ENCODE measurements around the gene BSPH1. TPM values are rescaled to one million over a fixed set of nuclear protein-coding genes. Genes with fewer than 3 reads are reported as not detected.

The BSPH1 gene
- total and polyA plus RNA-seq, 3 experiments from 2014 or later, result not detected

DNA sequence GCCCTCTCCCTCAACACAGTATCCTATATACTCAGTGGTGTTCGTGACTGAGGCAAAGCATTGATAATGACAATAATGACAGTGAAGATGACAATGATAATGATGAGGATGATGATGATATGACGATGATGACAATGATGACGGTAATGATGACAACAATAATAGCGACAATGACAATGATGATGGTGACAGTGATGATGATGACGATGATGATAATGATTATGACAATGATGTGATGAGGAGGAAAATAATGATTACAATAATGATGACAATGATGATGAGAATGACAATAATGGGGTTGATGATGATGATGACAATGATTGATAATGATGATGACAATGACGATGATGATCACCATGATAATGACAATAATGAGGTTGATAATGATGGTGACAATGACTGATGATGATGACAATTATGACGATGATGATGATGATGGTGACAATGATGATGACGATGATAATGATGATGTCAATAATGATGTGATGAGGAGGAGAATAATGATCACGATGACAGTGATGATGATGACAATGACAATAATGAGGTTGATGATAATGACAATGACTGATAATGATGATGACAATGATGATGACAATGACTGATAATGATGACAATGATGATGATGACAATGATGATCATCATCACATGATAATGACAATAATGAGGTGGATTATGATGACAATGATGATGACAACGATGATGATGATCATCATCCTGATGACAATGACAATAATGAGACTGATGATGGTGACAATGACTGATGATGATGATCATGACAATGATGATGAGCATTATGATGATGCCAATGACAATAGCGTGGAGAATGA is 19.2 kb upstream of the BSPH1 start:
- no peaks in the 10 kb centered on the region for H3K27me3 ChIP-seq (ENCODE audit: insufficient read depth, low read length, poor library complexity, severe bottlenecking)
- no peaks in the 10 kb centered on the region for H3K9me3 ChIP-seq (ENCODE audit: low read length)
- no peak for DNase-seq
- Mint-ChIP-seq H3K27ac (no peak overlapping the region), H3K4me3 (no peak overlapping the region), H3K27me3 (peaks cover 9 to 39% of the 10 kb centered on the region in 2 donors), H3K9me3 (peaks cover 0 to 7% (median 3%) of the 10 kb centered on the region in 5 donors), H3K4me1 (no peaks in the 10 kb centered on the region), H3K36me3 (no peaks in the 10 kb centered on the region)
- no peaks in the 10 kb centered on the region for H3K4me1 ChIP-seq (ENCODE audit: insufficient read depth, low read length)
- ChIA-PET CTCF (no interaction called here), POLR2A (no interaction called here)
- H3K4me3 ChIP-seq (ENCODE audit: low read length), result no peak overlapping the region
- no peak overlapping the region for H3K27ac ChIP-seq (ENCODE audit: low read depth, low read length)
- no peaks in the 10 kb centered on the region for H3K36me3 ChIP-seq (ENCODE audit: insufficient read depth, low read length)

GRCh38 chr19:48006762-48007161 is 14.8 kb upstream of the BSPH1 start:
- ChIA-PET CTCF (no interaction called here), POLR2A (no interaction called here)
- no peaks in the 10 kb centered on the region for H3K4me1 Mint-ChIP-seq
- no peak for DNase-seq
- Histone ChIP-seq H3K4me1 (ENCODE audit: insufficient read depth, low read length) (no peaks in the 10 kb centered on the region), H3K9me3 (ENCODE audit: low read length) (no peaks in the 10 kb centered on the region), H3K27me3 (ENCODE audit: insufficient read depth, low read length, poor library complexity, severe bottlenecking) (no peaks in the 10 kb centered on the region), H3K4me3 (ENCODE audit: low read length) (no peak overlapping the region), H3K36me3 (ENCODE audit: insufficient read depth, low read length) (no peaks in the 10 kb centered on the region), H3K27ac (ENCODE audit: low read depth, low read length) (no peak overlapping the region)
- H3K27me3 Mint-ChIP-seq, result peaks cover 14 to 58% of the 10 kb centered on the region in 2 donors
- no peak overlapping the region for H3K27ac Mint-ChIP-seq
- H3K4me3 Mint-ChIP-seq, result no peak overlapping the region
- peaks cover 0 to 7% (median 5%) of the 10 kb centered on the region in 5 donors for H3K9me3 Mint-ChIP-seq
- no peaks in the 10 kb centered on the region for H3K36me3 Mint-ChIP-seq

DNA sequence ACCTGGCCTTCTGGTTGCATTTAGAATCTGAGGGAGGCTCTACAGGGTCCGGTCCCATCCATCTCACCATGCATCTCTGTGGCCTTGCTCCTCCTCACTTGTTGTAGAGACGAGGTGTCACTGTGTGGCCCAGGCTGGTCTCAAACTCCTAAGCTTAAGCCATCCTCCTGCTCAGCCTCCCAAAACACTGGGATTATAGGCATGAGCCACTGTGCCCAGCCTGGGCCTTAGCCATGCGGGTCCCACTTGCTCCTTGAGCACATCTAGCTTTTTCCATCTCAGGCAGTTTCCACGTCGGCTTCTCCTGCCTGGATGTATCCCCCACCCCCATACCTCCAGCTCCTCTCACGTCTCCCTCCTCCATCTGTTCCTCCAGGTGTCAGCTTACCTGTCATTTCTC is 12.3 kb upstream of the BSPH1 start:
- CTCF ChIA-PET, result no interaction called here
- no peaks in the 10 kb centered on the region for H3K9me3 ChIP-seq (ENCODE audit: low read length)
- H3K36me3 Mint-ChIP-seq, result no peaks in the 10 kb centered on the region
- POLR2A ChIA-PET, result no interaction called here
- DNase-seq, result no peak
- H3K36me3 ChIP-seq (ENCODE audit: insufficient read depth, low read length), result no peaks in the 10 kb centered on the region
- no peak overlapping the region for H3K4me3 ChIP-seq (ENCODE audit: low read length)
- no peaks in the 10 kb centered on the region for H3K4me1 ChIP-seq (ENCODE audit: insufficient read depth, low read length)
- H3K27me3 Mint-ChIP-seq, result peaks cover 19 to 51% of the 10 kb centered on the region in 2 donors
- H3K4me1 Mint-ChIP-seq, result no peaks in the 10 kb centered on the region
- H3K27me3 ChIP-seq (ENCODE audit: insufficient read depth, low read length, poor library complexity, severe bottlenecking), result no peaks in the 10 kb centered on the region
- H3K27ac Mint-ChIP-seq, result no peak overlapping the region
- H3K27ac ChIP-seq (ENCODE audit: low read depth, low read length), result no peak overlapping the region
- peaks cover 0 to 7% (median 4%) of the 10 kb centered on the region in 5 donors for H3K9me3 Mint-ChIP-seq
- no peak overlapping the region for H3K4me3 Mint-ChIP-seq

DNA sequence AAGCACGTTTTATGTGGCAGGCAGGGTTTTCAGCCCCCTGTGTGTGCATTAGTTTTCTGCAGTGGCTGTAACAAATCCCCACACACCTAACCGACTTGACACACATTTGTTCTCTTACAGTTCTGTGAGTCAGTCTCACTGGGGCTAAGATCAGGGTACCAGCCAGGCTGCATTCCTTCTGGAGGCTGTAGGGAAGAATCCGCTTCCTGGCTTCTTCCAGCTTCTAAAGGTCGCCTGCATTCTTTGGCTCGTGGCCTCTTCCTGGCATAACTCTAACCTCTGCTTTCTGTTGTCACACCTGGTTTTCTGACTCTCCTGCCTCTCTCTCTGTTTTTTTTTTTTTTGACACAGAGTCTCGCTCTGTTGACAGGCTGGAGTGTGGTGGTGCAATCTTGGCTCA is 8.9 kb upstream of the BSPH1 start:
- Histone ChIP-seq H3K4me3 (ENCODE audit: low read length) (no peak overlapping the region), H3K27ac (ENCODE audit: low read depth, low read length) (no peak overlapping the region), H3K36me3 (ENCODE audit: insufficient read depth, low read length) (no peaks in the 10 kb centered on the region), H3K4me1 (ENCODE audit: insufficient read depth, low read length) (no peaks in the 10 kb centered on the region), H3K27me3 (ENCODE audit: insufficient read depth, low read length, poor library complexity, severe bottlenecking) (no peaks in the 10 kb centered on the region), H3K9me3 (ENCODE audit: low read length) (no peaks in the 10 kb centered on the region)
- H3K4me3 Mint-ChIP-seq, result no peak overlapping the region
- peaks cover 15 to 39% of the 10 kb centered on the region in 2 donors for H3K27me3 Mint-ChIP-seq
- ChIA-PET CTCF (no interaction called here), POLR2A (no interaction called here)
- DNase-seq, result no peak
- H3K9me3 Mint-ChIP-seq, result peaks cover 0 to 5% (median 0%) of the 10 kb centered on the region in 5 donors
- no peak overlapping the region for H3K27ac Mint-ChIP-seq
- H3K4me1 Mint-ChIP-seq, result no peaks in the 10 kb centered on the region
- H3K36me3 Mint-ChIP-seq, result no peaks in the 10 kb centered on the region

DNA sequence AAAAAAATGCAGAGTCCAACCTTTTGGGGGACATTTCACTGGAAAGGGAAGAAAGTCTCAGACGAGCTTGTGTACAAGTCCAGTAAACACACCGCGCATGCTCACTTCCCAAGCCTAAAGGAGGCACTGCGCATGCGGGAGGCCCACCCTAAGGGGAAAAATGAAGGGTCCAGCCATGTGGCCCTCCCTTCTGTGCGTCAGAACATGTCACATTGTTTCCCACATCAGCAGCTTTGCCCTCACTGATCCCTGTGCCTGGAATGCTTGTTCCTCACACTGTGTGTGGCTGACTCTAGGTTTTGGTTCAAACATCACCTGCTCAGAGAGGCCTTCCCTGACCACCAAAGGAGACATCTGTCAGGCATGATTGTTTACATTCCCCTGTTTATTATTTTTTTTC is 6.8 kb upstream of the BSPH1 start:
- ChIA-PET CTCF (no interaction called here), POLR2A (no interaction called here)
- no peaks in the 10 kb centered on the region for H3K36me3 Mint-ChIP-seq
- no peaks in the 10 kb centered on the region for H3K4me1 Mint-ChIP-seq
- DNase-seq, result no peak
- peaks cover 12 to 37% of the 10 kb centered on the region in 2 donors for H3K27me3 Mint-ChIP-seq
- Histone ChIP-seq H3K4me1 (ENCODE audit: insufficient read depth, low read length) (no peaks in the 10 kb centered on the region), H3K27me3 (ENCODE audit: insufficient read depth, low read length, poor library complexity, severe bottlenecking) (no peaks in the 10 kb centered on the region), H3K36me3 (ENCODE audit: insufficient read depth, low read length) (no peaks in the 10 kb centered on the region), H3K9me3 (ENCODE audit: low read length) (no peaks in the 10 kb centered on the region), H3K27ac (ENCODE audit: low read depth, low read length) (no peak overlapping the region), H3K4me3 (ENCODE audit: low read length) (no peak overlapping the region)
- no peak overlapping the region for H3K4me3 Mint-ChIP-seq
- peaks cover 0 to 1% (median 0%) of the 10 kb centered on the region in 5 donors for H3K9me3 Mint-ChIP-seq
- no peak overlapping the region for H3K27ac Mint-ChIP-seq

DNA sequence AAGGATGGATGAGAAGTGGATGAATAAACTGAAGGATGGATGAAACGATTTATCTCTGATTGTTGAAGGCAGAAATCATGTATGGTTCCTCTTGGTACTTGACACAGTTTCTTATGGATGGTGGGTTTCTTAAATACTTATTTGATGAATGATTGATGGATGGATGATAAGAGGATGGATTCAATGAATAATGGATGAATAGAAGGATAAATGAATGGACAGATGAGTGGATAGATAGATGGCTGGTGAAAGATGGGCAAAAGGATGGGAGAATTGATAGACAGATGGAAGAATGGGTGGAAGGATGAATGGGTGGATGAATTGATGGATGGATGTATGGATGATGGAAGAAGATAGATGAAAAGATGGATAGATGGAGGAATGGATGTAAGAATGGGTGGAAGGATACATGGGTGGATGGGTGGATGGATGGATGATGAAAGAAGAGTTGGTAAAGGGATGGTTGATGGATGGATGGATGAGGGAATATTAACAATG is 4.3 kb upstream of the BSPH1 start:
- CTCF ChIA-PET, result no interaction called here
- Mint-ChIP-seq H3K27me3 (peaks cover 12 to 22% of the 10 kb centered on the region in 2 donors), H3K4me1 (no peaks in the 10 kb centered on the region), H3K9me3 (no peaks in the 10 kb centered on the region), H3K36me3 (no peaks in the 10 kb centered on the region), H3K4me3 (no peak overlapping the region), H3K27ac (no peak overlapping the region)
- no peak overlapping the region for H3K27ac ChIP-seq (ENCODE audit: low read depth, low read length)
- no peaks in the 10 kb centered on the region for H3K4me1 ChIP-seq (ENCODE audit: insufficient read depth, low read length)
- no peaks in the 10 kb centered on the region for H3K27me3 ChIP-seq (ENCODE audit: insufficient read depth, low read length, poor library complexity, severe bottlenecking)
- H3K36me3 ChIP-seq (ENCODE audit: insufficient read depth, low read length), result no peaks in the 10 kb centered on the region
- H3K9me3 ChIP-seq (ENCODE audit: low read length), result no peaks in the 10 kb centered on the region
- POLR2A ChIA-PET, result no interaction called here
- no peak for DNase-seq
- no peak overlapping the region for H3K4me3 ChIP-seq (ENCODE audit: low read length)

GRCh38 chr19:47994209-47994802 is 2.3 kb upstream of the BSPH1 start, which contains the start of gene ELSPBP1:
Gene ELSPBP1, plus strand, starts transcription at chr19:47994632. Its CDS starts 14,036 bp downstream, at chr19:48008668.
- H3K4me1 Mint-ChIP-seq, result no peaks in the 10 kb centered on the region
- H3K4me3 ChIP-seq (ENCODE audit: low read length), result no peak within 1 kb of the TSS
- ChIA-PET CTCF (no interaction called here), POLR2A (no interaction called here)
- no peak within 1 kb of the TSS for H3K27ac ChIP-seq (ENCODE audit: low read depth, low read length)
- H3K27me3 ChIP-seq (ENCODE audit: insufficient read depth, low read length, poor library complexity, severe bottlenecking), result no peaks in the 10 kb centered on the region
- no peak within 1 kb of the TSS for H3K4me3 Mint-ChIP-seq
- no peaks in the 10 kb centered on the region for H3K36me3 Mint-ChIP-seq
- H3K4me1 ChIP-seq (ENCODE audit: insufficient read depth, low read length), result no peaks in the 10 kb centered on the region
- no peaks in the 10 kb centered on the region for H3K36me3 ChIP-seq (ENCODE audit: insufficient read depth, low read length)
- H3K27ac Mint-ChIP-seq, result peak within 1 kb of the TSS in 1 of 8 donors; percentile 68
- H3K9me3 Mint-ChIP-seq, result no peaks in the 10 kb centered on the region
- no peaks in the 10 kb centered on the region for H3K9me3 ChIP-seq (ENCODE audit: low read length)
- H3K27me3 Mint-ChIP-seq, result peaks cover 8 to 33% of the 10 kb centered on the region in 2 donors
- no peak for DNase-seq

DNA sequence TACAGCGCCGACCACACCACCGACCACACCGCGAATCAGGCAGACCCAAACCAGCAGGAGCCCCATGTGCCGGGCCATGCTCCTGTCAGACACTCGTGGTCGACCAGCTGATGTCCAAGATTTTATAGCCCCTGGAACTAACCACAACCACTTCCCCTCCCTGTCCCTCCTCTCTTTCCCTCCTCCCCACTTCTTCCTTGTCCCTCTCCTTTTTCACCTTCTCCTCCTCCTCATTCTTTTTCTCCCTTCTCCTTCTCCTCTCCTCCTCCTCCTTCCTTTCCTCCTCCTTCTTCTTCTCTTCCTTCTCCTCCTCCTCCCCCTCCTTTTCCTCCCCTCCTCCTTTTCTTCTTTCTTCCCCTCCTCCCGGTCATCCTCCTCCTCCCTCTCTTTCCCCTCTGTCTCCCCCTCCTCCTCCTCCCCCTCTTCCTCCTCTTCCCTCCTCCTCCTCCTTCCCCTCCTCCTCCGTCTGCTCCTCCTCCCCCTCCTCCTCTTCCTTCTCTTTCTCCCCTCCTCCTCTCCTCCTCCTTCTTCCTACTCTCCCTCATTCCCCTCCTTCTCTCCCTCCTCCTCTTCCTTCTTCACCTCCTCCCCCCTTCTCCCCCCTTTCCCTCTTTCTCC is 670 bp downstream of the BSPH1 start:
- no peaks in the 10 kb centered on the region for H3K9me3 Mint-ChIP-seq
- H3K4me1 ChIP-seq (ENCODE audit: insufficient read depth, low read length), result no peaks in the 10 kb centered on the region
- DNase-seq, result no peak
- ChIA-PET POLR2A (no interaction called here), CTCF (no interaction called here)
- no peak overlapping the region for H3K27ac ChIP-seq (ENCODE audit: low read depth, low read length)
- no peaks in the 10 kb centered on the region for H3K36me3 ChIP-seq (ENCODE audit: insufficient read depth, low read length)
- peaks cover 7 to 37% of the 10 kb centered on the region in 2 donors for H3K27me3 Mint-ChIP-seq
- H3K9me3 ChIP-seq (ENCODE audit: low read length), result no peaks in the 10 kb centered on the region
- H3K4me3 Mint-ChIP-seq, result no peak overlapping the region
- no peaks in the 10 kb centered on the region for H3K4me1 Mint-ChIP-seq
- H3K4me3 ChIP-seq (ENCODE audit: low read length), result no peak overlapping the region
- peaks cover 5% of the 10 kb centered on the region for H3K27me3 ChIP-seq (ENCODE audit: insufficient read depth, low read length, poor library complexity, severe bottlenecking)
- H3K27ac Mint-ChIP-seq, result no peak overlapping the region
- H3K36me3 Mint-ChIP-seq, result no peaks in the 10 kb centered on the region

All from CD8-positive, alpha-beta memory T cell (primary cell).